ENCODE measurements around the gene NEURL3.

DNA sequence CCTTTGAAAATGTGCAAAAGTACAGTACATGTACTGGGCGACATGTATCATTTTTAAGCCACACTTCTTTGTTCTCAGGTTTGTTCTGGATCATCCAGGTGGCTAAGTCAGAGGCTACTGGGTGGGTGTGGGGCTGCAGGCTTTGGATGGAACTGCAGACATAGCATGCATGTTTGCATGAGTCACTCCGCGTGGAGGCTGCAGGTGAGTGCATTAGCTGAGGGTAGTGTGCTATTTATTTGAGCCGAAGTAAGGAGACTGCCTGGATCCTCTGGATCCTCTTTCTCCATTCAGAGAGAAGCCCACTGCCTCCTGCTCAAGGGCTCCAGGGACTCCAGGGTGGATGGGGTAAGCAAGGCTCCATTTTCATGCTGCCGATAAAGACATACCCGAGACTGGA is 9.4 kb upstream of the NEURL3 start:
- TF ChIP-seq, protein P1, sequence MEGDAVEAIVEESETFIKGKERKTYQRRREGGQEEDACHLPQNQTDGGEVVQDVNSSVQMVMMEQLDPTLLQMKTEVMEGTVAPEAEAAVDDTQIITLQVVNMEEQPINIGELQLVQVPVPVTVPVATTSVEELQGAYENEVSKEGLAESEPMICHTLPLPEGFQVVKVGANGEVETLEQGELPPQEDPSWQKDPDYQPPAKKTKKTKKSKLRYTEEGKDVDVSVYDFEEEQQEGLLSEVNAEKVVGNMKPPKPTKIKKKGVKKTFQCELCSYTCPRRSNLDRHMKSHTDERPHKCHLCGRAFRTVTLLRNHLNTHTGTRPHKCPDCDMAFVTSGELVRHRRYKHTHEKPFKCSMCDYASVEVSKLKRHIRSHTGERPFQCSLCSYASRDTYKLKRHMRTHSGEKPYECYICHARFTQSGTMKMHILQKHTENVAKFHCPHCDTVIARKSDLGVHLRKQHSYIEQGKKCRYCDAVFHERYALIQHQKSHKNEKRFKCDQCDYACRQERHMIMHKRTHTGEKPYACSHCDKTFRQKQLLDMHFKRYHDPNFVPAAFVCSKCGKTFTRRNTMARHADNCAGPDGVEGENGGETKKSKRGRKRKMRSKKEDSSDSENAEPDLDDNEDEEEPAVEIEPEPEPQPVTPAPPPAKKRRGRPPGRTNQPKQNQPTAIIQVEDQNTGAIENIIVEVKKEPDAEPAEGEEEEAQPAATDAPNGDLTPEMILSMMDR (IDR thresholded peaks at IDR 0.05 in 8 of 11, conservative IDR thresholded peaks at IDR 0.05 in 3 of 11) = no peak
- no peak for TF ChIP-seq POLR2A (IDR thresholded peaks at IDR 0.05)
